NB4 (cell line): ENCODE data around the gene PLXDC2.
"Not testable (repeated sequence)": the region's sequence is repeated elsewhere in the genome, so short reads cannot be mapped to it uniquely, and the experiment has no call there.

Experiments used
- POLR2A ChIP-seq: IDR thresholded peaks from 2 replicates; pipeline ENCODE4 v1.6.1; 2011; ENCODE audit warnings: mild to moderate bottlenecking; ENCODE audit not compliant: insufficient read length; ENCODE audit errors: extremely low read depth
- TF ChIP-seq, protein P1 (sequence below): IDR thresholded peaks from 2 replicates; pipeline ENCODE4 v1.6.1; 2011; ENCODE audit warnings: low read depth, low read length
- TF ChIP-seq, protein P2 (sequence below): IDR thresholded peaks from one replicate; pipeline ENCODE4 v1.5.1; 2012; ENCODE audit warnings: low read depth, low read length

DNA sequence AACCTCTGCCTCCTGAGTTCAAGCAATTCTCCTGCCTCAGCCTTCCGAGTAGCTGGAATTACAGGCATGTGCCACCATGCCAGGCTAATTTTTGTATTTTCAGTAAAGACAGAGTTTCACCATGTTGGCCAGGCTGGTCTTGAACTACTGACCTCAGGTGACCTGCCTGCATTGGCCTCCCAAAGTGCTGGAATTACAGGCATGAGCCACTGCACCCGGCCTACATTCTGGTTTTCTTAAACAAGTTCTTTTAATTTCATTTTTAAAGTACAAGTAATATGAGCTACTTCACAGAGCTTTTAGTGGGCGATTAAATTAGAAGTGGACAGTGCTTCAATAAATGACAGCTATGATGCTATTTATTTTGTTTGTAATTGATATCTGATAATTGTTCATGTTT is 46.4 kb upstream of the PLXDC2 start:
- TF ChIP-seq, protein P1, sequence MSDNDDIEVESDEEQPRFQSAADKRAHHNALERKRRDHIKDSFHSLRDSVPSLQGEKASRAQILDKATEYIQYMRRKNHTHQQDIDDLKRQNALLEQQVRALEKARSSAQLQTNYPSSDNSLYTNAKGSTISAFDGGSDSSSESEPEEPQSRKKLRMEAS = not testable (repeated sequence)
- TF ChIP-seq, protein P2, sequence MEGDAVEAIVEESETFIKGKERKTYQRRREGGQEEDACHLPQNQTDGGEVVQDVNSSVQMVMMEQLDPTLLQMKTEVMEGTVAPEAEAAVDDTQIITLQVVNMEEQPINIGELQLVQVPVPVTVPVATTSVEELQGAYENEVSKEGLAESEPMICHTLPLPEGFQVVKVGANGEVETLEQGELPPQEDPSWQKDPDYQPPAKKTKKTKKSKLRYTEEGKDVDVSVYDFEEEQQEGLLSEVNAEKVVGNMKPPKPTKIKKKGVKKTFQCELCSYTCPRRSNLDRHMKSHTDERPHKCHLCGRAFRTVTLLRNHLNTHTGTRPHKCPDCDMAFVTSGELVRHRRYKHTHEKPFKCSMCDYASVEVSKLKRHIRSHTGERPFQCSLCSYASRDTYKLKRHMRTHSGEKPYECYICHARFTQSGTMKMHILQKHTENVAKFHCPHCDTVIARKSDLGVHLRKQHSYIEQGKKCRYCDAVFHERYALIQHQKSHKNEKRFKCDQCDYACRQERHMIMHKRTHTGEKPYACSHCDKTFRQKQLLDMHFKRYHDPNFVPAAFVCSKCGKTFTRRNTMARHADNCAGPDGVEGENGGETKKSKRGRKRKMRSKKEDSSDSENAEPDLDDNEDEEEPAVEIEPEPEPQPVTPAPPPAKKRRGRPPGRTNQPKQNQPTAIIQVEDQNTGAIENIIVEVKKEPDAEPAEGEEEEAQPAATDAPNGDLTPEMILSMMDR = not testable (repeated sequence)
- TF ChIP-seq POLR2A = not testable (repeated sequence)
